Esophagus muscularis mucosa (tissue), 4 donors: Measurements from ENCODE around the gene VWA5B2. TPM values are rescaled to one million over a fixed set of nuclear protein-coding genes. Genes with fewer than 3 reads are reported as not detected.
A peak's percentile ranks its signal among the peaks of the same experiment; 100 is the strongest.

Experiments used
- DNase-seq: peaks from one replicate; pipeline ENCODE4 v3.0.0-alpha.2; 2017; ENCODE audit errors: extremely low spot score
- H3K27ac ChIP-seq, 4 donors: fragments of 200-600 bp; sonication (generic); replicated peaks in 1 of 4; 1 replicate in 3 of 4; 2 replicates in 1 of 4; pipeline ENCODE4 v1.5.1; 2016 to 2019; ENCODE audit warnings: mild to moderate bottlenecking in 1 of 4
- H3K27me3 ChIP-seq, 4 donors: fragments of 200-600 bp; sonication (generic); one replicate each; pipeline versions ENCODE4 v1.5.1 to v1.6.0; 2016 to 2019
- H3K36me3 ChIP-seq, 4 donors: fragments of 200-600 bp; sonication (generic); one replicate each; pipeline ENCODE4 v1.5.1; 2016 to 2019
- H3K4me1 ChIP-seq, 4 donors: fragments of 200-600 bp; sonication (generic); one replicate each; pipeline ENCODE4 v1.5.1; 2016 to 2019
- H3K4me3 ChIP-seq, 4 donors: fragments of 200-600 bp; sonication (generic); 1 replicate in 2 of 4; 2 replicates in 2 of 4; pipeline ENCODE4 v1.5.1; 2016 to 2019; ENCODE audit warnings: mild to moderate bottlenecking in 4 of 4, moderate library complexity in 1 of 4
- H3K9me3 ChIP-seq, 4 donors: fragments of 200-600 bp; sonication (generic); 1 replicate in 3 of 4; 2 replicates in 1 of 4; pipeline ENCODE4 v1.5.1; 2016 to 2019
- CTCF ChIP-seq, 3 experiments: fragments of 200-600 bp in 2 of 3; fragments of 450-650 bp in 1 of 3; sonication (generic) in 2 of 3; IDR thresholded peaks; one replicate each; pipeline ENCODE4 v1.5.1; 2017 to 2019; ENCODE audit warnings: antibody characterized with exemption in 3 of 3, mild to moderate bottlenecking in 2 of 3, moderate library complexity in 1 of 3
- EP300 ChIP-seq: sonication (generic); formaldehyde crosslinking; IDR thresholded peaks from one replicate; pipeline ENCODE4 v1.6.1; 2017; ENCODE audit warnings: antibody characterized with exemption
- POLR2A ChIP-seq: fragments of 450-650 bp; IDR thresholded peaks from one replicate; pipeline ENCODE4 v1.6.1; 2017; ENCODE audit warnings: antibody characterized with exemption, moderate library complexity, mild to moderate bottlenecking, low read depth
- POLR2AphosphoS5 ChIP-seq, 2 donors: sonication (generic); formaldehyde crosslinking; IDR thresholded peaks; one replicate each; pipeline ENCODE4 v1.6.1; 2017; ENCODE audit warnings: antibody characterized with exemption in 2 of 2
- WGBS: methylation state at CpG from one replicate; pipeline ENCODE4 v1.1.5; 2018; 5-methylcytosine and 5-hydroxymethylcytosine counted together
- intact Hi-C: fragments of 100-400 bp; cut with DNase I; formaldehyde crosslinking; loops from one replicate; pipeline ENCODE4 v1.15.1; 2023
- total RNA-seq, 4 donors: library from RNA; depleted of rRNA; stranded (reverse); fragments of >200 nt; gene quantifications; one replicate each; pipeline versions ENCODE4 v1.1.0 to v1.2.1, GENCODE V29; 2016

VWA5B2 gene
- total RNA-seq, 4 donors from 2014 or later, result 0.17 to 0.33 (median 0.32) TPM; not detected in 1

GRCh38 chr3:184239708-184240107 is 10.3 kb downstream of the VWA5B2 start:
- Histone ChIP-seq H3K9me3 (no peaks in the 10 kb centered on the region), H3K36me3 (peaks cover 15 to 33% (median 28%) of the 10 kb centered on the region in 4 donors), H3K4me3 (no peak overlapping the region), H3K27me3 (peaks cover 0 to 58% (median 2%) of the 10 kb centered on the region in 4 donors), H3K27ac (no peak overlapping the region), H3K4me1 (peaks cover 6 to 10% (median 9%) of the 10 kb centered on the region in 4 donors)
- no peak for TF ChIP-seq EP300
- no peak for TF ChIP-seq CTCF (IDR thresholded peaks at IDR 0.05)
- no peak for TF ChIP-seq POLR2AphosphoS5 (IDR thresholded peaks at IDR 0.05)
- no peak for TF ChIP-seq POLR2A
- WGBS, result 84% methylated on average over 7 of the region's 7 CpGs
- no peak for DNase-seq
- intact Hi-C loops, result loop anchor here (5.0 kb wide), 1 partner anchor 97 kb away; no protein-coding TSS in a partner anchor

- no peak for DNase-seq
- WGBS, result 85% methylated on average over 2 of the region's 4 CpGs
- peaks cover 6 to 10% (median 9%) of the 10 kb centered on the region in 4 donors for H3K4me1 ChIP-seq
- H3K9me3 ChIP-seq, result no peaks in the 10 kb centered on the region
- TF ChIP-seq CTCF (IDR thresholded peaks at IDR 0.05) (peak in 1 of 3 experiments; percentile 5), POLR2AphosphoS5 (IDR thresholded peaks at IDR 0.05) (no peak), EP300 (no peak), POLR2A (no peak)
- no peak overlapping the region for H3K4me3 ChIP-seq
- peaks cover 24 to 42% (median 36%) of the 10 kb centered on the region in 4 donors for H3K36me3 ChIP-seq
- H3K27me3 ChIP-seq, result peaks cover 0 to 53% (median 2%) of the 10 kb centered on the region in 4 donors
- intact Hi-C loops, result loop anchor here (5.0 kb wide), 1 partner anchor 98 kb away; no protein-coding TSS in a partner anchor
- H3K27ac ChIP-seq, result no peak overlapping the region
Measured at GRCh38 chr3:184240384-184241140, 11.2 kb downstream of the VWA5B2 start.

- H3K4me1 ChIP-seq, result peaks cover 6 to 10% (median 9%) of the 10 kb centered on the region in 4 donors
- H3K27me3 ChIP-seq, result peaks cover 0 to 49% (median 2%) of the 10 kb centered on the region in 4 donors
- H3K4me3 ChIP-seq, result no peak overlapping the region
- no peak for DNase-seq
- intact Hi-C loops, result loop anchor here (5.0 kb wide), 1 partner anchor 99 kb away; no protein-coding TSS in a partner anchor
- no peak overlapping the region for H3K27ac ChIP-seq
- TF ChIP-seq POLR2AphosphoS5 (IDR thresholded peaks at IDR 0.05) (no peak), CTCF (IDR thresholded peaks at IDR 0.05) (no peak), POLR2A (no peak), EP300 (no peak)
- peaks cover 25 to 45% (median 39%) of the 10 kb centered on the region in 4 donors for H3K36me3 ChIP-seq
- WGBS, result 34% methylated on average over 17 of the region's 17 CpGs
- no peaks in the 10 kb centered on the region for H3K9me3 ChIP-seq
Measured at GRCh38 chr3:184241141-184241446, 11.7 kb downstream of the VWA5B2 start.

GRCh38 chr3:184241447-184242296 is 12.3 kb downstream of the VWA5B2 start:
- Histone ChIP-seq H3K4me1 (peaks cover 6 to 10% (median 9%) of the 10 kb centered on the region in 4 donors), H3K36me3 (peaks cover 25 to 45% (median 39%) of the 10 kb centered on the region in 4 donors), H3K27ac (no peak overlapping the region), H3K9me3 (no peaks in the 10 kb centered on the region), H3K27me3 (peaks cover 0 to 44% (median 2%) of the 10 kb centered on the region in 4 donors), H3K4me3 (no peak overlapping the region)
- no peak for DNase-seq
- intact Hi-C loops, result loop anchor here (5.0 kb wide), 1 partner anchor 99 kb away; no protein-coding TSS in a partner anchor
- TF ChIP-seq EP300 (no peak), CTCF (IDR thresholded peaks at IDR 0.05) (peak; percentile 32 to 55 (median 34))
- WGBS, result 38% methylated on average over 23 of the region's 46 CpGs
